Mesendoderm (in vitro differentiated cells): Measurements from ENCODE around the gene ADAM10.
A peak's percentile ranks its signal among the peaks of the same experiment; 100 is the strongest.

Source experiments
- DNase-seq: peaks from one replicate; pipeline ENCODE4 v3.0.0; 2013
- H2AK5ac ChIP-seq: 2 replicates; pipeline ENCODE4 v1.6.1; 2013; ENCODE audit warnings: low read length, inconsistent platforms
- H2BK120ac ChIP-seq: 2 replicates; pipeline ENCODE4 v1.6.1; 2013; ENCODE audit warnings: low read depth, mild to moderate bottlenecking, low read length, moderate library complexity, mixed read lengths
- H2BK15ac ChIP-seq: replicated peaks from 2 replicates; pipeline ENCODE4 v1.6.1; 2013; ENCODE audit warnings: low read depth, mild to moderate bottlenecking, moderate library complexity
- H2BK5ac ChIP-seq: 2 replicates; pipeline ENCODE4 v1.6.1; 2013; ENCODE audit warnings: low read length, inconsistent platforms
- H3K18ac ChIP-seq: 2 replicates; pipeline ENCODE4 v1.6.1; 2013; ENCODE audit warnings: mild to moderate bottlenecking, low read length, mixed read lengths
- H3K23ac ChIP-seq: one replicate; pipeline ENCODE4 v1.6.1; 2013; ENCODE audit warnings: low read length
- H3K27ac ChIP-seq: 2 replicates; pipeline ENCODE4 v1.5.1; 2013; ENCODE audit warnings: low read depth, mild to moderate bottlenecking, inconsistent platforms, low read length, moderate library complexity
- H3K27me3 ChIP-seq: 2 replicates; pipeline ENCODE4 v1.6.1; 2013; ENCODE audit warnings: low read length, control low read depth, mild to moderate bottlenecking, inconsistent platforms; ENCODE audit not compliant: insufficient read depth, poor library complexity
- H3K36me3 ChIP-seq: 2 replicates; pipeline ENCODE4 v1.6.1; 2013; ENCODE audit warnings: low read length, inconsistent platforms; ENCODE audit not compliant: control insufficient read depth, insufficient read depth
- H3K4ac ChIP-seq: one replicate; pipeline ENCODE4 v1.6.1; 2013; ENCODE audit warnings: low read depth, mild to moderate bottlenecking, low read length, moderate library complexity
- H3K4me1 ChIP-seq: 2 replicates; pipeline ENCODE4 v1.6.1; 2013; ENCODE audit warnings: low read depth, low read length, inconsistent platforms; ENCODE audit not compliant: control insufficient read depth
- H3K4me2 ChIP-seq: 2 replicates; pipeline ENCODE4 v1.6.1; 2013; ENCODE audit warnings: low read length
- H3K4me3 ChIP-seq: 2 replicates; pipeline ENCODE4 v1.5.1; 2013; ENCODE audit warnings: mild to moderate bottlenecking, low read length
- H3K56ac ChIP-seq: one replicate; pipeline ENCODE4 v1.6.1; 2013; ENCODE audit warnings: low read length
- H3K79me1 ChIP-seq: 2 replicates; pipeline ENCODE4 v1.6.1; 2013; ENCODE audit warnings: low read length, inconsistent platforms
- H3K79me2 ChIP-seq: 2 replicates; pipeline ENCODE4 v1.6.1; 2013; ENCODE audit warnings: mild to moderate bottlenecking, low read length; ENCODE audit not compliant: control insufficient read depth, insufficient read depth
- H3K9ac ChIP-seq: 2 replicates; pipeline ENCODE4 v1.6.1; 2013; ENCODE audit warnings: low read length, inconsistent platforms
- H4K5ac ChIP-seq: one replicate; pipeline ENCODE4 v1.6.1; 2013; ENCODE audit warnings: low read length
- H4K8ac ChIP-seq: one replicate; pipeline ENCODE4 v1.6.1; 2013; ENCODE audit warnings: low read depth, mild to moderate bottlenecking, control low read depth, low read length, moderate library complexity
- WGBS: extraction: QIAGEN DNeasy Blood & Tissue Kit; methylation state at CpG from one replicate; pipeline ENCODE4 v1.1.7; 2013; ENCODE audit warnings: low lambda C conversion rate, missing lambda C conversion rate; ENCODE audit not compliant: insufficient coverage; ENCODE audit errors: extremely low coverage; 5-methylcytosine and 5-hydroxymethylcytosine counted together

The ADAM10 gene

GRCh38 chr15:58558777-58559176 lies 190.7 kb downstream of the ADAM10 start:
- Histone ChIP-seq H4K8ac (no peak overlapping the region), H2AK5ac (no peak overlapping the region), H3K27ac (no peak overlapping the region), H3K56ac (no peak overlapping the region), H2BK5ac (no peak overlapping the region), H3K4me2 (no peak overlapping the region), H3K4me3 (no peak overlapping the region), H2BK120ac (no peak overlapping the region), H3K18ac (no peak overlapping the region), H2BK15ac (no peak overlapping the region), H4K5ac (no peak overlapping the region), H3K4ac (no peak overlapping the region), H3K79me1 (no peaks in the 10 kb centered on the region), H3K4me1 (peaks cover 20% of the 10 kb centered on the region), H3K23ac (no peak overlapping the region), H3K27me3 (no peaks in the 10 kb centered on the region), H3K9ac (no peak overlapping the region), H3K36me3 (no peaks in the 10 kb centered on the region), H3K79me2 (no peaks in the 10 kb centered on the region)
- WGBS = no CpG with 5 or more reads among the region's 1 CpG
- no peak for DNase-seq

- H3K23ac ChIP-seq = no peak overlapping the region
- no peak overlapping the region for H2BK5ac ChIP-seq
- no peak overlapping the region for H3K18ac ChIP-seq
- no peaks in the 10 kb centered on the region for H3K27me3 ChIP-seq
- H4K5ac ChIP-seq = no peak overlapping the region
- H2AK5ac ChIP-seq = no peak overlapping the region
- no peaks in the 10 kb centered on the region for H3K79me2 ChIP-seq
- no peaks in the 10 kb centered on the region for H3K79me1 ChIP-seq
- H2BK120ac ChIP-seq = no peak overlapping the region
- H3K56ac ChIP-seq = no peak overlapping the region
- H3K4me1 ChIP-seq = peaks cover 12% of the 10 kb centered on the region
- no peak overlapping the region for H2BK15ac ChIP-seq
- no peak overlapping the region for H3K4me2 ChIP-seq
- H3K9ac ChIP-seq = no peak overlapping the region
- no peaks in the 10 kb centered on the region for H3K36me3 ChIP-seq
- no CpG with 5 or more reads among the region's 3 CpGs for WGBS
- H3K27ac ChIP-seq = no peak overlapping the region
- no peak for DNase-seq
- no peak overlapping the region for H3K4ac ChIP-seq
- no peak overlapping the region for H4K8ac ChIP-seq
- no peak overlapping the region for H3K4me3 ChIP-seq
These were observed 193.0 kb downstream of the ADAM10 start for GRCh38 chr15:58556541-58556940.

GRCh38 chr15:58556028-58556361 lies 193.5 kb downstream of the ADAM10 start:
- Histone ChIP-seq H3K18ac (no peak overlapping the region), H3K36me3 (no peaks in the 10 kb centered on the region), H3K4me1 (peaks cover 12% of the 10 kb centered on the region), H3K4me3 (no peak overlapping the region), H2BK5ac (no peak overlapping the region), H2AK5ac (no peak overlapping the region), H3K4ac (no peak overlapping the region), H3K9ac (no peak overlapping the region), H3K56ac (no peak overlapping the region), H2BK120ac (no peak overlapping the region), H3K79me1 (no peaks in the 10 kb centered on the region), H2BK15ac (no peak overlapping the region), H3K79me2 (no peaks in the 10 kb centered on the region), H3K4me2 (no peak overlapping the region), H4K5ac (no peak overlapping the region), H3K23ac (no peak overlapping the region), H3K27ac (no peak overlapping the region), H3K27me3 (no peaks in the 10 kb centered on the region), H4K8ac (no peak overlapping the region)
- no CpG with 5 or more reads among the region's 2 CpGs for WGBS
- no peak for DNase-seq

GRCh38 chr15:58555162-58556027 lies 194.1 kb downstream of the ADAM10 start:
- Histone ChIP-seq H3K27ac (no peak overlapping the region), H2AK5ac (no peak overlapping the region), H3K4ac (no peak overlapping the region), H3K4me1 (peaks cover 10% of the 10 kb centered on the region), H3K27me3 (no peaks in the 10 kb centered on the region), H3K9ac (no peak overlapping the region), H3K79me1 (no peaks in the 10 kb centered on the region), H4K5ac (no peak overlapping the region), H4K8ac (no peak overlapping the region), H2BK5ac (no peak overlapping the region), H3K79me2 (no peaks in the 10 kb centered on the region), H3K56ac (peak overlapping the region; percentile 39), H3K23ac (no peak overlapping the region), H3K4me3 (no peak overlapping the region), H3K18ac (no peak overlapping the region), H3K4me2 (no peak overlapping the region), H2BK15ac (no peak overlapping the region), H2BK120ac (no peak overlapping the region), H3K36me3 (no peaks in the 10 kb centered on the region)
- WGBS = no CpG with 5 or more reads among the region's 15 CpGs
- peak; percentile 78 for DNase-seq

- Histone ChIP-seq H3K27me3 (no peaks in the 10 kb centered on the region), H3K79me2 (no peaks in the 10 kb centered on the region), H3K9ac (no peak overlapping the region), H2BK15ac (no peak overlapping the region), H4K5ac (no peak overlapping the region), H3K4ac (no peak overlapping the region), H3K4me3 (no peak overlapping the region), H2AK5ac (no peak overlapping the region), H3K4me1 (peaks cover 10% of the 10 kb centered on the region), H2BK120ac (no peak overlapping the region), H3K27ac (no peak overlapping the region), H3K56ac (no peak overlapping the region), H3K79me1 (no peaks in the 10 kb centered on the region), H3K23ac (no peak overlapping the region), H4K8ac (no peak overlapping the region), H3K18ac (no peak overlapping the region), H3K36me3 (no peaks in the 10 kb centered on the region), H2BK5ac (no peak overlapping the region), H3K4me2 (no peak overlapping the region)
- WGBS = no CpG with 5 or more reads among the region's 5 CpGs
- no peak for DNase-seq
These were observed 194.7 kb downstream of the ADAM10 start for GRCh38 chr15:58554758-58555157.
